HG03571 (cell line): ENCODE data around the gene DNMBP.
A peak's percentile ranks its signal among the peaks of the same experiment; 100 is the strongest.
"Not testable (repeated sequence)": the region's sequence is repeated elsewhere in the genome, so short reads cannot be mapped to it uniquely, and the experiment has no call there.

Source experiments
- ATAC-seq: cut with Tn5 transposase; IDR thresholded peaks from one replicate; pipeline ENCODE4 v1.9.1; 2021; ENCODE audit not compliant: unreplicated experiment

Gene DNMBP

GRCh38 chr10:99993701-99994689 is 15.8 kb downstream of the DNMBP start:
- peak; percentile 84 for ATAC-seq

GRCh38 chr10:99985637-99986036 is 24.1 kb downstream of the DNMBP start:
- ATAC-seq = not testable (repeated sequence)

GRCh38 chr10:99984211-99985034 is 25.3 kb downstream of the DNMBP start:
- ATAC-seq = no peak

- no peak for ATAC-seq
These were observed 26.3 kb downstream of the DNMBP start for GRCh38 chr10:99983280-99983988.

GRCh38 chr10:99982728-99983127 is 27.0 kb downstream of the DNMBP start:
- no peak for ATAC-seq

- no peak for ATAC-seq
These were observed 28.1 kb downstream of the DNMBP start for GRCh38 chr10:99981581-99982199.

GRCh38 chr10:99979066-99979685 is 30.6 kb downstream of the DNMBP start:
- ATAC-seq = no peak

- ATAC-seq = no peak
These were observed 31.8 kb downstream of the DNMBP start for GRCh38 chr10:99977916-99978315.

GRCh38 chr10:99976886-99977665 is 32.7 kb downstream of the DNMBP start:
- ATAC-seq = no peak

GRCh38 chr10:99975942-99976809 is 33.6 kb downstream of the DNMBP start:
- ATAC-seq = peak; percentile 4

GRCh38 chr10:99975106-99975829 is 34.5 kb downstream of the DNMBP start:
- peak; percentile 52 for ATAC-seq

GRCh38 chr10:99973190-99973589 is 36.6 kb downstream of the DNMBP start:
- no peak for ATAC-seq

GRCh38 chr10:99967961-99968360 is 41.8 kb downstream of the DNMBP start:
- ATAC-seq = no peak

- ATAC-seq = no peak
These were observed 43.4 kb downstream of the DNMBP start for GRCh38 chr10:99966306-99966705.

GRCh38 chr10:99965700-99966099 is 44.0 kb downstream of the DNMBP start:
- ATAC-seq = no peak

- ATAC-seq = no peak
These were observed 45.0 kb downstream of the DNMBP start for GRCh38 chr10:99964791-99965190.

GRCh38 chr10:99963467-99964165 is 46.1 kb downstream of the DNMBP start:
- not testable (repeated sequence) for ATAC-seq
